Stimulated activated CD8-positive, alpha-beta memory T cell treated with anti-CD3 and anti-CD28 coated beads, Interleukin-2, amount 100 ng/mL, for 1 hour (primary cell): ENCODE data around the gene UNKL.
A peak's percentile ranks its signal among the peaks of the same experiment; 100 is the strongest.

Experiments
- DNase-seq, 2 donors: peaks; one replicate each; pipeline ENCODE4 v3.0.0-alpha.2; 2020; ENCODE audit warnings: low read depth in 2 of 2

Gene UNKL

GRCh38 chr16:1351582-1352362 is 62.7 kb downstream of the UNKL start, which contains the start of the genes GNPTG and TSR3:
Gene GNPTG (plus strand): TSS chr16:1351931. CDS start chr16:1351966, 35 bp downstream.
Gene TSR3 (minus strand): TSS chr16:1351878. CDS start chr16:1351804, 74 bp downstream.
- DNase-seq, result peak; percentile 71 to 78

DNA sequence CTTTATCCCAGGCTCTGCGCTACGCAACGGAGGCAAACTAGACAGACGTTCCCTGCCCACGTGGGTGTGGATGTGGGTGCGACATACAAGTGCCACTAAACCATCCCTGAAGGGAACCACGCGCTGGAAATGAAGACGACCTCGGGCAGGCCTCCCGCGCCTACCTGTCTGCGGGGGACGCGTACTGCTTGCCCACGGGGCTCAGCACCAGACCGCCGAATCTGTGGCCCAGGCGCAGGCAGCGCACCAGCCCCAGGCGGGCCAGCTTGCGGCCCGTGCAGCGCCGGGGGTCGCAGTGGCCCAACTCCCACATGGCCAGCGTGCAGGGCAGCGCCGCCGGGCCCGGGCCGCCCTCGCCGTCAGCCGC is 63.3 kb downstream of the UNKL start:
- no peak for DNase-seq

DNA sequence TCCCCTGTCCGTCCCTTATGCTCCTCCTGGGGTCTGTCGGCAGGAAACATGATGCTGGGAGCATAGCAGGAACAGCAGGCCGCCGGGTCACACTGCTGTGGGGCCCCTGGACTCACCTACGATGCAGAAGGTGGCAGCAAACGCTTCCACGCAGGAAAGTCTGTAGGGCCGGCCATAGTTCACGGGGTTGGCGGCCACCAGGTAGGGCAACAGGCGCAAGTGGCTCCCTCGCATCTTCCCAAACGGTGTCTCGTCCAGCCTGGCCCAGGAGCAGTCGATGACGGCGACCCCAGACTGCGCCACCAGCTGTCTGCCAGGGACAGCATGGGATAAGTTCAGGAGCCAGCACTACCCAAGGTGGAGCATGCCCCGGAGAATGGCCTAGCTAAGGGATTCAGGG is 63.8 kb downstream of the UNKL start:
- no peak for DNase-seq

- DNase-seq, result no peak
These were observed 64.6 kb downstream of the UNKL start for GRCh38 chr16:1349951-1350350.

DNA sequence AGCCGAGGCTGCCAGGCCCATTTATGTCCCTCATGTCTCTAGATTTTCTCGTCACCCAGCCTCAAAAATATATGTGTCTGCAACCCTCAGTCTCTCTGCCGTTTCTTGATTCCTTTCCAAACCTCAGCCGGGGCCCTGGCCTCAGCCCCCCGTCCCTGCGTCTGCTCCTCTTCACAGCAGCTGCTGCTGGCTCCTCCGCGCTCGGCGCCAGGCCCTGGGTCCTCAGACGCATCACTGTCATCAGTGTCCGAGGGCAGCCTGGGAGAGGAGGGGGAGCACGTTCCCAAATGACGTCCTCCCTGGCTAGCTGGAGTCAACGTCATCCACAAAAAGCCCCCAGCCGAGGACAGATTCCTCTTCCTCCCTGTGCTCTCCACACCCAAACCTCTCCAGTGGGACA is 65.2 kb downstream of the UNKL start:
- no peak for DNase-seq

DNA sequence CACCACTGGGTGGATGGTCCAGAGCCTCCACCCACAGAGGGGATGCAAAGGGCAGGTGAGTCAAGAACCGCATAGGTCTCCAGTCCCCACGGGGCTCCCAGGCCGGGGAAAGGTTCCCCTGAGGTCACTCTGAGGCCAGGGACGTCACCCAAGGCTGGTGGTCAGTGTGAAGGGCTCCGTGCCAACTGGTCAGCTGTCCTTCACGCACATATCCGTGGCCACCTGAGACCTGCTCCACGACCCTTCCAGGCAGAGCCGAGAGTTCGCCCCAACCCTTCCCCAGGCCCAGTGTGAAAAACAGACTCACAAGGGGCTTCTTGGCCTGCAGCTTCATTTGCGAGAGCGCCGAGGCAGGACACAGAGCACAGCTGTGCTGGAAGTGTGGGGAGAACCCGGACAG is 65.6 kb downstream of the UNKL start:
- DNase-seq, result no peak

DNA sequence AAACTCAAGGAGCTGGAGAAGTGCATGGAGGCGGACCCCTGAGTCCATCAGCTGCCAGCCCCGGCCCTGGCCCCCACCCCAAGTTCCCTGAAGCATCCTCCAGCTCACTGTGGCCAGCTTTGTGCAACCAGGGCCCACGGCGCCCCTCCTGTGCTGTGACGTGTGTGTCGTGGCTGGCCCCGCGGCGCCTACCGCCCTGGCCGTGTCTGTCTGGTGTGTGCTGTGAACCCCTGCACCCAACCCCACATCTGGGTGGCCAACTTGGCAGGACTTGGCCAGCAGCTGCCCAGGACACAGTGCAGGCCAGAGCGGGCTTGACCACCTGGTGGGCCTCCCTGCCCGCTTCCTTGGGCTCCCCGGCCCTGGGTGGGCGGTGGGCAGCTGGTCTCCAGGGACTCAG is 66.1 kb downstream of the UNKL start:
- DNase-seq, result no peak

- no peak for DNase-seq
These were observed 66.5 kb downstream of the UNKL start for GRCh38 chr16:1347962-1348361.

- no peak for DNase-seq
These were observed 67.1 kb downstream of the UNKL start for GRCh38 chr16:1347286-1347855.

DNA sequence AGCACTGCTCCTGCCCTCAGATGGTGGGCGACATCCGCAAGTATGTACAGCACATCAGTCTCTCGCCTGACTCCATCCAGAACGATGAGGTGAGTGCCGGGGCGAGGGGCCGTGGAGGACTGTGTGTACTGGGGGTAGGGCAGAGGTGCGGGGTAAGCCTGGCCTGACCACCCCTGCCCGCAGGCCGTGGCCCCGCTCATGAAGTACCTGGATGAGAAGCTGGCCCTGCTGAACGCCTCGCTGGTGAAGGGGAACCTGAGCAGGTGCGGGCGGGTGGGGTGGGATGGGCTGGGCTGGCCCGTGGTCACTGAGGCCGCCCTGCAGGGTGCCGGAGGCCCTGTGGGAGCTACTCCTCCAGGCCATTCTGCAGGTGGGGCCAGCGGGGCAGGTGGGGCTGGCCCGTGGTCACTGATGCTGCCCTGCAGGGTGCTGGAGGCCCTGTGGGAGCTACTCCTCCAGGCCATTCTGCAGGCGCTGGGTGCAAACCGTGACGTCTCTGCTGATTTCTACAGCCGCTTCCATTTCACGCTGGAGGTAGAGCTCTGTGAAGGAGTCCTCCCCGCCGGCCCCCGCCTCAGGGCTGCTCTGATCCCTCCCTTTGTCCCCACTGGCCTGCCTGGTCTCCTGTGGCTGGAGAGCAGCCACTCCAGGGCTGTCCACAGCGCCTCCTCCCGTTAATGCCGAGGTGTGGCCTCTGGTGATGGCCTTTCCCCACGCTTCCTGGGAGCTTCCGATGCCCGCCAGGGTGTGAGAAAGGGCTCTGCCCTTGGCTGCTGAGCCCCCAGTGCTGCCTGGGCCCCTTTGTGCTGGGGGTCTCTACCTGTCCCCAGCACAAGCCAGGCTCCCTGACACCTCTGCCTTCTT is 67.8 kb downstream of the UNKL start:
- no peak for DNase-seq

GRCh38 chr16:1345651-1346421 is 68.7 kb downstream of the UNKL start:
- DNase-seq, result no peak

DNA sequence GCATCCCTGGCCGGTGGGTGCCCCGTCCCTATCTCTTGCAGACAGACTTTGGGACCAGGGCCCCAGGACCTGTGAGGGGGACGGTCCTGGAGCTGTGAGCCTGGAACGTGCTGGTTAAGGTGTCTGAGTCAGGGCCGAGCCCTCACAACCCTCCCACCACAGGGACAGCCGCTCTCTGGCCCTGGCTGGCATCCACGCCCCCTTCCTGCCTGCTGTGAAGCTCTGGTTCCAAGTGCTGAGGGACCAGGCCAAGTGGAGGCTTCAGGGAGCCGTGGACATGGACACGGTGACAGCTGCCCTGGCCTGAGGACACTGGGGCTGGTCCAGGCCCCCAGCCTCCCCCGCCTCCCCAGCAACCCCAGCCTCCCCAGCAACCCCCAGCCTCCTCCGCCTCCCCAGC is 69.4 kb downstream of the UNKL start:
- DNase-seq, result no peak

DNA sequence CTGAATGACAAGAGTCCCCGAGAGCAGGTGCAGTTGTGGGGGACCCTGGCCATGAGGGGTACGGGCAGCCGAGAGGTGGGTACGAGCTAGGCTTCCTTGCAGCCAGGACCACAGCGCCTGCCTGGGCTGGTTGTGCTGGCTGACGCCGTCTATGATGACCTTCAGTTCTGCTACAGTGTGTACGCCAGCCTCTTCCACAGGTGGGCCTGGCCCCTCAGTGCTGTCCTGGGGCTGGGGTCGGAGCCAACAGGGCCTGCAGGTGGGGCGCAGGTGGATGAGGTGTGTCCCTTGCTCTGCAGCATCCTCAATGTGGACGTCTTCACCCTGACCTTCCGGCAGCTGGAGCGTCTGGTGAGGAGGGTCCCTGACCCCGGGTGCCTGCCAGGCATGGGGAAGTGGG is 70.0 kb downstream of the UNKL start:
- DNase-seq, result no peak

DNA sequence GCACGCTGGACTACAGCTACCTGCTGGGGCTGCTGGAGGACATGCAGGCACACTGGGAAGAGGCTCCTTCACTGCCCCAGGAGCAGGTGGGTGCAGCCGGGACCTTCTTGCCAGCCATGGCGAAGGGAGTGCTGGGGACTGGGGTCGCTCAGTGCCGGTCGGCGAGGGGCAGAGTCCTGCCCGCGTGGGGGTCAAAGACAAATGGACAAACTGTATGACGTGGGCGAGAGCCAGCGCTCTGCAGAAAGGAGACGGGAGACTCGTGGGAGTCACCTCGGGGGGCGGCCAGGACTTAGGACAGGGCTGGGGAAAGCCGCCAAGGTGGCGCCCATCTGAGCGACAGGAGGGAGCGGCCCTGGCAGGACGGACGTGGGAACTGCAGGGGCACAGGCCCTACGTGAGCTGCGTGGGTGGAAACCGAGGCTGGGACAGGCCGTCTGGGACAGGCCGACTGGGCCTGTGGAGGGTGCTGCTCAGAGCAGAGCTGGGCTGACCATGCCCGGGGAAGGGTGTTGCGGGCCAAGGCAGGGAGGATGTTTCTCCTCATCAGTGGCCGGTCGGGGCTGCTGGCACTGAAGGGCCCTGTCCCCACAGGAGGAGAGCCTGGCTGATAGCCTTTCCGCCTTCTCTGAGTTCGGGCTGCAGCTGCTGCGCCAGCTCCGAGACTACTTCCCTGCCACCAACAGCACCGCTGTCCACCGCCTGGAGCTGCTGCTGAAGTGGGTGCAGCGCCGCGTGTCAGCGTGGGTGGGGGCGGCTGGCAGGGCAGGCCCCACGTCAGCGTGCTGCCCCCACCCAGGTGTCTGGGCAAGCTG is 70.9 kb downstream of the UNKL start:
- DNase-seq, result no peak

DNA sequence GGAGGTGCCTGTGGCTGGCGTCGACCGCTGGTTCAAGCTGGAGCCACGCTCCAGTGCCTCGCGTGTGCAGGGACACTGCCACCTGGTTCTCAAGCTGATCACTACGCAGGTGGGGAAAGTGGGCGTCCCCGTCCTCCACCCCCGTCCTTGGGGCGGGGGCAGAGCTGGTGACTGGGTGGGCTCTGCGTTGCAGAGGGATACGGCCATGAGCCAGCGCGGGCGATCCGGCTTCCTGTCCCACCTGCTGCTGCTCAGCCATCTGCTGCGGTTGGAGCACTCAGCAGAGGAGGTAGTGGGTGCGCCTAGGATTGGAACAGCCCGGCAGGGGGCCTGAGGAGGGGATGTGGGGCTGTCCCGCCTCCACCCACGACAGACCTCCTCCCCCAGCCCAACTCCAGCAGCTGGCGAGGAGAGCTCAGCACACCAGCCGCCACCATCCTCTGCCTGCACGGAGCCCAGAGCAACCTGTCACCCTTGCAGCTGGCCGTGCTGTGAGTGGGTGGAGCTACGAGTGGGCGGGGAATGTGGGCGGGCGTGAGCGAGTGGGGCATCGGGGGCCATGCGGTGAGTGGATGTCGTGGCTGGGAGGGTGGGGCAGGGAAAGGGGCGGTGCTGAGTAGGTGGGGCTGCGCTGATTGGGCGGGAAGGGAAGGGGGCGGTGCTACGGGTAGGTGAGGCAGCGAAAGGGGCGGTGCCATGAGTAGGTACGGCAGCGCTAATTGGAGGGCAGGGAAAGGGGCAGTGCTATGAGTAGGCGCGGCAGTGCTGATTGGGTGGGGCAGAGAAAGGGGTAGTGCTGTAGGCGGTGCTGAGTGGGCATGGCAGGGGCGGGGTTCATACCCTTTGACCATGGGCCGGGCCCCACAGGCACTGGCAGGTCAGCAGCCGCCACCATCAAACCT is 71.7 kb downstream of the UNKL start:
- peak; percentile 86 to 88 for DNase-seq

GRCh38 chr16:1341495-1342420 is 72.7 kb downstream of the UNKL start:
- no peak for DNase-seq

- DNase-seq, result no peak
These were observed 73.6 kb downstream of the UNKL start for GRCh38 chr16:1340730-1341494.
